ENCODE data around the gene ZNF547. TPM values are rescaled to one million over a fixed set of nuclear protein-coding genes. Genes with fewer than 3 reads are reported as not detected.
A peak's percentile ranks its signal among the peaks of the same experiment; 100 is the strongest.

Gene ZNF547
- total RNA-seq, 1 experiment from 2014 or later: 6.1 TPM

DNA sequence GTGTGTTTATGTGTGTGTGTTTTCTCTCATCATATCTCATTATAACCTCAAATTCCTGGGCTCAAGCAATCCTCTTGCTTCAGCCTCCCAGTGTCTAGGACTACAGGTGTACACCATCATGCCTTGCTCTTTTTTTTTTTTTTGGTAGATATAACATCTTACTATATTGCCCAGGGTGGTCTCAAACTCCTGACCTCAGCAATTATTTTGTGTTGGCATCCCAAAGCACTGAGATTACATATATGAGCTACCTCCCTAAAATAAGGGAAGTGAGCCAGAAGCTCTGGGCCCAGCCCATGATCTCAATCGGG, 43.5 kb upstream of the ZNF547 start:
- POLR2A ChIA-PET (ENCODE audit: low non-redundant PET): no interaction called here
- H3K9me3 ChIP-seq (ENCODE audit: low read depth, low read length, poor library complexity, severe bottlenecking): no peaks in the 10 kb centered on the region
- intact Hi-C loops (cut with micrococcal nuclease; ENCODE audit: unreplicated experiment): no loop called here
- H3K27me3 ChIP-seq (replicated peaks; ENCODE audit: insufficient read depth, low read depth, low read length, poor library complexity): peaks cover 36% of the 10 kb centered on the region
- peak overlapping the region; percentile 88 for H3K27ac ChIP-seq (ENCODE audit: low read depth, low read length, poor library complexity, severe bottlenecking)
- H3K4me3 ChIP-seq (ENCODE audit: low read depth, low read length, poor library complexity, severe bottlenecking): peak overlapping the region; percentile 93
- BruUV-seq (replicated peaks): no TSS peak
- H3K36me3 ChIP-seq (ENCODE audit: insufficient read depth, low read length, poor library complexity, severe bottlenecking): peaks cover 11% of the 10 kb centered on the region
- TF ChIP-seq, protein P1, sequence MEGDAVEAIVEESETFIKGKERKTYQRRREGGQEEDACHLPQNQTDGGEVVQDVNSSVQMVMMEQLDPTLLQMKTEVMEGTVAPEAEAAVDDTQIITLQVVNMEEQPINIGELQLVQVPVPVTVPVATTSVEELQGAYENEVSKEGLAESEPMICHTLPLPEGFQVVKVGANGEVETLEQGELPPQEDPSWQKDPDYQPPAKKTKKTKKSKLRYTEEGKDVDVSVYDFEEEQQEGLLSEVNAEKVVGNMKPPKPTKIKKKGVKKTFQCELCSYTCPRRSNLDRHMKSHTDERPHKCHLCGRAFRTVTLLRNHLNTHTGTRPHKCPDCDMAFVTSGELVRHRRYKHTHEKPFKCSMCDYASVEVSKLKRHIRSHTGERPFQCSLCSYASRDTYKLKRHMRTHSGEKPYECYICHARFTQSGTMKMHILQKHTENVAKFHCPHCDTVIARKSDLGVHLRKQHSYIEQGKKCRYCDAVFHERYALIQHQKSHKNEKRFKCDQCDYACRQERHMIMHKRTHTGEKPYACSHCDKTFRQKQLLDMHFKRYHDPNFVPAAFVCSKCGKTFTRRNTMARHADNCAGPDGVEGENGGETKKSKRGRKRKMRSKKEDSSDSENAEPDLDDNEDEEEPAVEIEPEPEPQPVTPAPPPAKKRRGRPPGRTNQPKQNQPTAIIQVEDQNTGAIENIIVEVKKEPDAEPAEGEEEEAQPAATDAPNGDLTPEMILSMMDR (conservative IDR thresholded peaks at IDR 0.05; ENCODE audit: low read depth, low read length): no peak
- TF ChIP-seq EZH2 (IDR thresholded peaks at IDR 0.05; ENCODE audit: borderline replicate concordance, low read depth, low read length, poor library complexity, severe bottlenecking): no peak
- no peaks in the 10 kb centered on the region for H3K4me1 ChIP-seq (ENCODE audit: insufficient read depth, low read length, poor library complexity, severe bottlenecking)
- CTCF ChIA-PET: no interaction called here
- DNase-seq (ENCODE audit: low spot score): no peak

- TF ChIP-seq EZH2 (IDR thresholded peaks at IDR 0.05; ENCODE audit: borderline replicate concordance, low read depth, low read length, poor library complexity, severe bottlenecking): no peak
- peak within 1 kb of the TSS; percentile 93 for H3K4me3 ChIP-seq (ENCODE audit: low read depth, low read length, poor library complexity, severe bottlenecking)
- DNase-seq (ENCODE audit: low spot score): peak; percentile 98
- peaks cover 30% of the 10 kb centered on the region for H3K27me3 ChIP-seq (replicated peaks; ENCODE audit: insufficient read depth, low read depth, low read length, poor library complexity)
- H3K4me1 ChIP-seq (ENCODE audit: insufficient read depth, low read length, poor library complexity, severe bottlenecking): no peaks in the 10 kb centered on the region
- no peaks in the 10 kb centered on the region for H3K9me3 ChIP-seq (ENCODE audit: low read depth, low read length, poor library complexity, severe bottlenecking)
- peak within 1 kb of the TSS; percentile 88 for H3K27ac ChIP-seq (ENCODE audit: low read depth, low read length, poor library complexity, severe bottlenecking)
- no TSS peak for BruUV-seq (replicated peaks)
- H3K36me3 ChIP-seq (ENCODE audit: insufficient read depth, low read length, poor library complexity, severe bottlenecking): peaks cover 17% of the 10 kb centered on the region
- ChIA-PET POLR2A (ENCODE audit: low non-redundant PET) (no interaction called here), CTCF (no interaction called here)
- intact Hi-C loops (cut with micrococcal nuclease; ENCODE audit: unreplicated experiment): no loop called here
Observed at GRCh38 chr19:57320180-57321084, 42.9 kb upstream of the ZNF547 start, which contains the start of gene ZNF543. ZNF543 (plus strand) TSS chr19:57320472; CDS start chr19:57320854, 382 bp downstream.

DNA sequence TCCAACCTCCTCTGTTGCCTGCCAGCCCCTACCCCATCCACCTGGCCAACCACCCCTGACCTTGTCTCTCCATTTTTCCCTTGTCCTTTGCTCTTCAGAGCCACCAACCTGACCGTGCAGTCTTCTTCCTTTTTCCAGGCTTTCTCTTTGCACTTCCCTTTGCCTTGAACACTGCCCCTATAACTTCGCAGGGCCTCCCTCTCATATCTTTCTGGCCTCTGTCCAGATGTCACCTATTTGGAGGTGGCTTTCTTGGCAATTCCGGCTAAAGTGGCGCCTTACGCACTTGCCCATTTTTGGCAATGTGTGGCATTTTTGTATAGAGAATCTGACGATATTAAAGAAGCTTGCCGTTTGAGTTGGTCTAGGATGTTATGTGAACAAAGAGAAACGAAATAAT, 42.2 kb upstream of the ZNF547 start:
- Histone ChIP-seq H3K4me1 (ENCODE audit: insufficient read depth, low read length, poor library complexity, severe bottlenecking) (no peaks in the 10 kb centered on the region), H3K36me3 (ENCODE audit: insufficient read depth, low read length, poor library complexity, severe bottlenecking) (peaks cover 22% of the 10 kb centered on the region), H3K27ac (ENCODE audit: low read depth, low read length, poor library complexity, severe bottlenecking) (peak overlapping the region; percentile 88), H3K9me3 (ENCODE audit: low read depth, low read length, poor library complexity, severe bottlenecking) (no peaks in the 10 kb centered on the region), H3K27me3 (replicated peaks; ENCODE audit: insufficient read depth, low read depth, low read length, poor library complexity) (peaks cover 23% of the 10 kb centered on the region), H3K4me3 (ENCODE audit: low read depth, low read length, poor library complexity, severe bottlenecking) (peak overlapping the region; percentile 93)
- no peak for DNase-seq (ENCODE audit: low spot score)
- intact Hi-C loops (cut with micrococcal nuclease; ENCODE audit: unreplicated experiment): no loop called here
- ChIA-PET POLR2A (ENCODE audit: low non-redundant PET) (no interaction called here), CTCF (no interaction called here)
- BruUV-seq (replicated peaks): no TSS peak
- TF ChIP-seq EZH2 (IDR thresholded peaks at IDR 0.05; ENCODE audit: borderline replicate concordance, low read depth, low read length, poor library complexity, severe bottlenecking): no peak
- TF ChIP-seq, protein P1 (conservative IDR thresholded peaks at IDR 0.05; ENCODE audit: low read depth, low read length): no peak
